ENCODE data around the gene ANKRD13C.

Gene ANKRD13C

GRCh38 chr1:70290218-70290617 is 64.3 kb downstream of the ANKRD13C start:
- no peak for DNase-seq

- no peak for DNase-seq
These were observed 66.4 kb downstream of the ANKRD13C start for GRCh38 chr1:70288166-70288565.

- DNase-seq = no peak
These were observed 68.1 kb downstream of the ANKRD13C start for GRCh38 chr1:70286453-70286852.

GRCh38 chr1:70284366-70284765 is 70.2 kb downstream of the ANKRD13C start:
- DNase-seq = no peak

- DNase-seq = no peak
These were observed 75.8 kb downstream of the ANKRD13C start for GRCh38 chr1:70278710-70279109.

GRCh38 chr1:70277875-70278274 is 76.6 kb downstream of the ANKRD13C start:
- no peak for DNase-seq

GRCh38 chr1:70265946-70266345 is 88.6 kb downstream of the ANKRD13C start:
- DNase-seq = no peak

GRCh38 chr1:70264839-70265238 is 89.7 kb downstream of the ANKRD13C start:
- no peak for DNase-seq

DNA sequence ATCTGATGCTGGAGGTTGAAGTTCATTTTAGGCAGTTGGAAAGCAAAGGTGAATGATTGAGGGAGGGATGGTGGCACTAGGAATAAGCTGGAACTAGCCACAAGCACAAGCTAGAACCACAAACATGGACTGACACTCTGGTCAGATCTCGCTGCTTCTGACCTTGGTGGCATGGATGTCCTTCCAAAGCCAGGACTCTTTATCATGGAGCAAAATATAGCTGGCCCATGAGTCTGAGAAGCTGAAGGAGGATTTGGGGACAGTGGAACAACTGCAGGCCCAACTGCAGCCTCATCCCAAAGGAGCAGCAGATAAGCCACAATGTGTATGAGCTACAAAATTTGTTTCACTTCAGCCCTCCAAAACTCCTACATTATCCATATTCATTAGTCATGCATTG is 97.9 kb downstream of the ANKRD13C start:
- DNase-seq = no peak

DNA sequence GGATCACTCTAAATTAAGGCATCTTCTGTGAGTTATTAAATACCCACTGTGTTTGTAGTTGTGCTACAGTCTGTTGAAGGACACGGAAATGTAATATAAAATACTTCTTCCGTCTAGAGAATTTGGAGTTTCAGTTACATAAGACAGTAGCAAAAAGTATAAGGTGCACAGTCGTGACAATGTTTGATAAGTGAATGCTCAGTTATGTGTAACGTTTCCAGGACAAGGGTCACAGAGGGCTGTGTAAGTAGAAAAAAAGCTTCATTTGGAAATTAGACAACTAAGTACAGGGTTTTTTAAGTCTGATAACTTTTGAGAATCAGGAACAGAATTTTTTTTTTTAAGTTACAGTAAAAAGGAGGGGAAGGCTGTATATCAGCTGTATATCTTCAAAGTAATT is 105.8 kb downstream of the ANKRD13C start:
- no peak for DNase-seq

DNA sequence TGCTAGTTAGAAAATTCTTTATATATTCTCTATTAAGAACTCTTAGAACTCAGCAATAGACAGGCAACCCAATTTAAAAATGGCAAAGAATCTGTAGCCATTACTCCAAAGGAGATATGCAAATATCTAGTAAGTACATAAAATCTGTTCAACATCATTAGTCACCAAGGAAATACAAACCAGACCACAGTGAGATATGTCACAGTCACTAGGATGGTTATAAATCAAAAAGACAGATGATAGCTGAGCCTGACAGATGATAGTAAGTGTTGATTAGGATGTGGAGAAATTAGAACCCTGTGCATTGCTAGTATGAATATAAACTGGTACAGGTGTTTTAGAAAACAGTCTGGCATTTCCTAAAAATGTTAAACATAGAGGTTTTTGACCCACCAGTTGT is 106.8 kb downstream of the ANKRD13C start:
- no peak for DNase-seq

DNA sequence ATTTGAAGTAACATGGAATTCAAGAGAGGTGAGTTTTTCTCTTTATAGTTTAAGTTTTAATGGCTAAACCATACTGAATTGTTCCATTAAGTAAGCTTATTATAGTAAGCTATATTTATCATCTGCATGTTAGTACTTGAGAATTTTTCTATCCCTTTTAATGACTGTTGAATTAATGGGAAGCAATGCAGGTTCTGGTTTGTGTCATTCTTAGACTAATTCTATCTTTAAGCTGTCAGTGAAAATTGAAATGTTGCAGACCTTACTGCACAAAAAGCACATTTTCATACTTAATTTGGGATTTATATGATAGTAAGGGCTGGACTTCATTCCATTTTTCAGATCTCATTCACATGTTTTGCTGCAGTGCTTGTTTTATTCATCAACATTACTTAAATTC is 107.4 kb downstream of the ANKRD13C start:
- DNase-seq = no peak

GRCh38 chr1:70239940-70240339 is 114.6 kb downstream of the ANKRD13C start:
- DNase-seq = no peak

GRCh38 chr1:70234733-70235132 is 119.8 kb downstream of the ANKRD13C start:
- DNase-seq = no peak

- no peak for DNase-seq
These were observed 123.0 kb downstream of the ANKRD13C start for GRCh38 chr1:70231475-70231874.

- DNase-seq = no peak
These were observed 125.9 kb downstream of the ANKRD13C start for GRCh38 chr1:70228670-70229069.

GRCh38 chr1:70227439-70227838 is 127.1 kb downstream of the ANKRD13C start:
- DNase-seq = no peak

GRCh38 chr1:70224954-70225353 is 129.6 kb downstream of the ANKRD13C start:
- no peak for DNase-seq

- DNase-seq = no peak
These were observed 131.7 kb downstream of the ANKRD13C start for GRCh38 chr1:70222716-70223235.

GRCh38 chr1:70221238-70222121 is 133.0 kb downstream of the ANKRD13C start, which contains the start of gene SRSF11:
Gene SRSF11 (plus strand): TSS chr1:70221380. CDS start chr1:70221637, 257 bp downstream.
- DNase-seq = peak; percentile 97

GRCh38 chr1:70220517-70221237 is 133.8 kb downstream of the ANKRD13C start:
- no peak for DNase-seq

DNA sequence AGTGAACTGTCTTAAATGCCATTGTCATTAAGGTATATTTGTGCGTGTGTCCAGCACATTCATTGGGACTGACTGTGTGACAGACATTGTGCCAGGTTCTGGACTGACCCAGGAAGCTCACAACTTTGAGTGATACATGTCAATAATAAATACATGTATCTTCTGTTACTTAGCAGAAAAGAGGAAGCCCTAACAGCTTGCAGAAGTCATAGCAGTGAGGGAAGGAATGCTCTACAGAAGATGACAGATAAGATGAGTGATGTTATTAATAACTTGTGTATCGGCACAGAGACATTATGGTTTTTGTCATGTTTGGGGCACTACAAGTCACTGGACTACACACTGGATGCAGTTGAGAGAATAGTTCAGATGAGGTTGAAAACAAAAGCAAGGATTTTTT is 134.5 kb downstream of the ANKRD13C start:
- peak; percentile 37 for DNase-seq

DNA sequence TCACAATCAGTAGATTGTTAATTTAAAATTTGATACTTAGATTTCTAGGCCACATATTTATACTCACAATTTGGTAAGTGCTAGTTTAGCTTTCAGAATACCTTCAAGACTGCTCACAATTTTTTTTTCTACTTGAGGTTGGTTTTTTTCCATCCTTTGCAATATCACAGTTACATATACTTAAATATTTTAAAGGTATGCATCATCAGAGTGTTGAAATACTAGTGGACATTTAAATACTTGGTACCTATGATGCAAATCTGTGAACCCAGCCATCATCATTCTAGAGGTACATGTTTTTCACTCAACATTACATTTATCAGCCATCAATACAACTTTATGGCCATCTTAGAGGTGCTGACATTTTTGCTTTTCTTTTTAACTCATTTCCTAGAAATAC is 143.0 kb downstream of the ANKRD13C start:
- no peak for DNase-seq

DNA sequence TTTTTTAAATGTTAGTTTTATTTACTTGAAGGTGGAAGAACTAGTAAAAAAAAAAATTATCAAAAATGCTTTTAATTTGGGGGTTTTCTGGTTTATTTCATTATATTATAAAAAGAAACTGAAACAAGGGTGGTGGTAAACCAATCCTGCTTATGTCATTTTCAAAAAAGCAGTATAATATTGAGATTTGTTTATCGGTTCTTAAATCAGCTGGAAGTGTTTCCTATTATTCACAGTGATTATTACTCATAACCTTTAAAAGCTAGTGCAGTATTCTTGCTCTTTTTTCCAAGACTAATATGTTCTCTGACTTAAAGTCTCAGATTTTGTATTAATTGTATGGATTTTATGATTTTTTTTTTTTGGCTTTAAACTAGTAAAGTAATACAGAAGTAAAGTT is 143.7 kb downstream of the ANKRD13C start:
- no peak for DNase-seq
